Kidney epithelial cell (primary cell): Measurements from ENCODE around the gene USP4. TPM values are rescaled to one million over a fixed set of nuclear protein-coding genes. Genes with fewer than 3 reads are reported as not detected.
A peak's percentile ranks its signal among the peaks of the same experiment; 100 is the strongest.
"Not testable (repeated sequence)": the region's sequence is repeated elsewhere in the genome, so short reads cannot be mapped to it uniquely, and the experiment has no call there.

Experiments used
- DNase-seq: peaks from one replicate; pipeline ENCODE4 v3.0.0-alpha.2; 2010; ENCODE audit warnings: low read depth
- H3K27me3 ChIP-seq: 2 replicates; pipeline ENCODE4 v1.6.0; 2011; ENCODE audit warnings: low read length; ENCODE audit not compliant: control insufficient read depth, insufficient read depth
- H3K36me3 ChIP-seq: 2 replicates; pipeline ENCODE4 v1.5.1; 2011; ENCODE audit warnings: low read length; ENCODE audit not compliant: control insufficient read depth, insufficient read depth
- H3K4me3 ChIP-seq: 2 replicates; pipeline ENCODE4 v1.5.1; 2011; ENCODE audit warnings: low read depth, mild to moderate bottlenecking, control low read depth, low read length
- CTCF ChIP-seq: IDR thresholded peaks from 2 replicates; pipeline ENCODE4 v1.5.1; 2011; ENCODE audit warnings: mild to moderate bottlenecking, moderate library complexity, low read length, control low read depth, inconsistent platforms; ENCODE audit not compliant: insufficient read depth, poor library complexity, severe bottlenecking
- total RNA-seq: library from RNA; depleted of rRNA; stranded (reverse); fragments of >200 nt; gene quantifications from 2 replicates; pipeline ENCODE4 v1.2.3, GENCODE V29; 2015

USP4 gene
- total RNA-seq, 1 donor from 2014 or later = 24.1 TPM

GRCh38 chr3:49352890-49353421, 13.1 kb upstream of the USP4 start:
- H3K4me3 ChIP-seq = no peak overlapping the region
- DNase-seq = no peak

GRCh38 chr3:49352281-49352680, 12.4 kb upstream of the USP4 start:
- Histone ChIP-seq H3K36me3 (peaks cover 7% of the 10 kb centered on the region), H3K27me3 (no peaks in the 10 kb centered on the region), H3K4me3 (no peak overlapping the region)
- DNase-seq = no peak
- TF ChIP-seq CTCF = no peak

More at GRCh38 chr3:49352890-49353421, 13.1 kb upstream of the USP4 start:
- Histone ChIP-seq H3K27me3 (no peaks in the 10 kb centered on the region), H3K36me3 (peaks cover 7% of the 10 kb centered on the region)
- no peak for TF ChIP-seq CTCF

GRCh38 chr3:49351521-49352011, 11.7 kb upstream of the USP4 start:
- peak; percentile 89 for DNase-seq
- Histone ChIP-seq H3K4me3 (no peak overlapping the region), H3K27me3 (no peaks in the 10 kb centered on the region), H3K36me3 (peaks cover 5% of the 10 kb centered on the region)
- TF ChIP-seq CTCF = no peak

GRCh38 chr3:49349348-49350114, 9.7 kb upstream of the USP4 start:
- DNase-seq = no peak
- Histone ChIP-seq H3K4me3 (no peak overlapping the region), H3K27me3 (no peaks in the 10 kb centered on the region), H3K36me3 (no peaks in the 10 kb centered on the region)
- no peak for TF ChIP-seq CTCF

GRCh38 chr3:49348361-49348760, 8.5 kb upstream of the USP4 start:
- not testable (repeated sequence) for H3K27me3 ChIP-seq, H3K4me3 ChIP-seq, DNase-seq, H3K36me3 ChIP-seq

- no peak overlapping the region for H3K4me3 ChIP-seq
- no peak for TF ChIP-seq CTCF
- H3K27me3 ChIP-seq = no peaks in the 10 kb centered on the region
- no peaks in the 10 kb centered on the region for H3K36me3 ChIP-seq
- DNase-seq = no peak
These were observed 7.0 kb upstream of the USP4 start for GRCh38 chr3:49346797-49347251.
